Measurements from ENCODE around the gene FYN. TPM values are rescaled to one million over a fixed set of nuclear protein-coding genes. Genes with fewer than 3 reads are reported as not detected.

The FYN gene
- total and polyA plus RNA-seq, 9 of the 15 experiments (the other 6 are each of a cell fraction or from before 2014, with no cell fraction given), result 2.9 to 22.1 (median 11.4) TPM

DNA sequence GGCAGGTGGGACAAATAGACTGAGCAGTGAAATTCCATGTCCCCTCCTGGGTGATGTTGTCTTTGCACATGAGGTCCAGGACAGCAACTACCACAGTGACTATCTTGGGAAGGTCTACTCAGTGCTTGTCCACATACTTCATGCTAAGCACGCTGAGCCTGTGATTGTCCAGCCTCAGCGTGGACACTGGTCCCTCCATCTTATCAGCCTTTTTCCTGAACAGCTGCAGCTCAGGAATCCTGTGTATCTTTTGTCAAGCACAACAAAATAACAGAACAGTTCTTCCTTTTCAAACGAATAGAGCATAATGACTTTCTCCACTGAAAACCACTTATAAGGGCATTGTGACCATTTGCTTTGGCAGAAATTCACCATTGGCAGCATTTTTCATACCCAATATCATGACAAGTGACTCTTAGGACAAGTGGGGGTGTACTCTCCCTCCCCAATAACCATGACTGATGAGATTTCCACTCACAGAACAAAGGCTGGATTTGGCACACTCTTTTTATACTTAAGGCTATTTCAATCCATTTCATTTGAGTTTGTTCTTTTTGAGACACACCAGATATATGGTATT lies 90.3 kb downstream of the FYN start:
- no peak for DNase-seq (ENCODE audit: extremely low read depth in 1 of 4, low spot score in 3 of 4)
- H3K9me3 ChIP-seq (replicated peaks; ENCODE audit: control insufficient read depth, insufficient read depth, low read depth, low read length), result no peaks in the 10 kb centered on the region
- FAIRE-seq, result peak; percentile 56
- 8% methylated on average over 3 of the region's 3 CpGs for WGBS (ENCODE audit: insufficient coverage, low coverage, missing lambda C conversion rate)
- in situ Hi-C loops (cut with MboI) (no loop called here), intact Hi-C loops (cut with micrococcal nuclease) (no loop called here)
- H3K79me2 ChIP-seq (ENCODE audit: control insufficient read depth, insufficient read depth, low read length), result no peaks in the 10 kb centered on the region
- peaks cover 0 to 13% of the 10 kb centered on the region in 2 experiments; a peak in 3 of 5 replicates for H3K4me1 ChIP-seq (replicated peaks in 1 of 2; ENCODE audit: control insufficient read depth in 2 of 2, insufficient read depth in 2 of 2, low read length in 2 of 2)
- BruUV-seq (replicated peaks), result no TSS peak
- no peak overlapping the region; the same call in 1 of the 2 replicates for H3K4me2 ChIP-seq (ENCODE audit: insufficient read depth, low read length)
- ChIA-PET CTCF (ENCODE audit: low intra/inter-chr PET ratio) (no interaction called here), POLR2A (interaction anchor here (0.6 to 1.4 kb wide), 2 partner anchors 22 to 32 kb away, joined by 4 read pairs; no protein-coding TSS in a partner anchor)
- no peak overlapping the region for H2AFZ ChIP-seq (ENCODE audit: low read depth, low read length)
- no peaks in the 10 kb centered on the region for H4K20me1 ChIP-seq (replicated peaks; ENCODE audit: control insufficient read depth, insufficient read depth, low read length)
- H3K36me3 ChIP-seq (ENCODE audit: control insufficient read depth, insufficient read depth, low read length), result no peaks in the 10 kb centered on the region
- no peaks in the 10 kb centered on the region for H3K27me3 ChIP-seq (ENCODE audit: control insufficient read depth in 2 of 2, insufficient read depth in 2 of 2, low read length in 2 of 2)
- no peak overlapping the region for H3K9ac ChIP-seq (ENCODE audit: insufficient read depth in 1 of 2, low read depth in 2 of 2, low read length in 2 of 2)
- ATAC-seq, result no peak; the same call in 2 of the 3 replicates
- TF ChIP-seq DMBX1 (CRISPR knock-in tag; IDR thresholded peaks at IDR 0.05; ENCODE audit: borderline replicate concordance), result peak; percentile 57; the same call in 1 of the 2 replicates
- no peak for TF ChIP-seq POLR2G (IDR thresholded peaks at IDR 0.05; ENCODE audit: low read depth, low read length)
- TF ChIP-seq ZNF444 (CRISPR knock-in tag; IDR thresholded peaks at IDR 0.05), result no peak
- TF ChIP-seq ZNF583 (CRISPR knock-in tag; IDR thresholded peaks at IDR 0.05), result peak; percentile 36; the same call in 1 of the 2 replicates
- TF ChIP-seq, protein P1, sequence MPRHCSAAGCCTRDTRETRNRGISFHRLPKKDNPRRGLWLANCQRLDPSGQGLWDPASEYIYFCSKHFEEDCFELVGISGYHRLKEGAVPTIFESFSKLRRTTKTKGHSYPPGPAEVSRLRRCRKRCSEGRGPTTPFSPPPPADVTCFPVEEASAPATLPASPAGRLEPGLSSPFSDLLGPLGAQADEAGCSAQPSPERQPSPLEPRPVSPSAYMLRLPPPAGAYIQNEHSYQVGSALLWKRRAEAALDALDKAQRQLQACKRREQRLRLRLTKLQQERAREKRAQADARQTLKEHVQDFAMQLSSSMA (CRISPR knock-in tag; IDR thresholded peaks at IDR 0.05), result no peak
- no peak overlapping the region for H3K27ac ChIP-seq (ENCODE audit: extremely low read depth, low read depth, low read length)
- H3K9me1 ChIP-seq (ENCODE audit: control insufficient read depth, insufficient read depth, low read length), result no peaks in the 10 kb centered on the region
- no peak overlapping the region for H3K4me3 ChIP-seq

Measured in K562 (cell line).